GM12891 (cell line): ENCODE measurements around the gene FAM168A.

Experiments used
- PAX5 ChIP-seq: IDR thresholded peaks from 2 replicates; pipeline ENCODE4 v1.6.1; 2011; ENCODE audit warnings: low read length, moderate library complexity, mild to moderate bottlenecking; ENCODE audit not compliant: insufficient read depth, severe bottlenecking
- POLR2A ChIP-seq: IDR thresholded peaks from 2 replicates; pipeline ENCODE4 v1.6.1; 2011; ENCODE audit warnings: low read depth, low read length, control low read depth
- POLR2AphosphoS5 ChIP-seq: IDR thresholded peaks from 2 replicates; pipeline ENCODE4 v1.6.1; 2011; ENCODE audit warnings: low read depth, low read length, control low read depth
- POU2F2 ChIP-seq: IDR thresholded peaks from 2 replicates; pipeline ENCODE4 v1.6.1; 2011; ENCODE audit warnings: low read depth, mild to moderate bottlenecking, control low read depth, low read length, moderate library complexity
- SPI1 ChIP-seq: IDR thresholded peaks from 2 replicates; pipeline ENCODE4 v1.6.1; 2011; ENCODE audit warnings: low read depth, low read length, control low read depth
- TAF1 ChIP-seq: IDR thresholded peaks from 2 replicates; pipeline ENCODE4 v1.6.1; 2011; ENCODE audit warnings: low read depth, low read length, control low read depth

- TF ChIP-seq POLR2A (no peak), SPI1 (no peak), POU2F2 (0 out of 2 replicates have a peak, but pooled peaks have one; percentile 13), TAF1 (no peak), PAX5 (no peak), POLR2AphosphoS5 (no peak; the same call in 1 of the 2 replicates)
Observed at GRCh38 chr11:73396985-73397384, 200.9 kb downstream of the FAM168A start.
